GM12892 (cell line): ENCODE measurements around the gene TSPEAR.

Experiments
- DNase-seq: peaks from one replicate; pipeline ENCODE4 v3.0.0; 2011; ENCODE audit not compliant: insufficient read length
- FAIRE-seq: peaks from 2 replicates; lab custom pipeline; 2011; peaks lifted over from hg19 to GRCh38; lab: Jason Lieb, UNC
- POLR2A ChIP-seq: IDR thresholded peaks from 2 replicates; pipeline ENCODE4 v1.6.1; 2011; ENCODE audit warnings: low read depth, low read length, control low read depth
- POLR2AphosphoS5 ChIP-seq: IDR thresholded peaks from 2 replicates; pipeline ENCODE4 v1.6.1; 2011; ENCODE audit warnings: low read depth, low read length, control low read depth
- TAF1 ChIP-seq: IDR thresholded peaks from 2 replicates; pipeline ENCODE4 v1.6.1; 2011; ENCODE audit warnings: low read depth, mild to moderate bottlenecking, control low read depth, low read length, borderline replicate concordance

The TSPEAR gene

GRCh38 chr21:44619886-44620285 lies 91.5 kb downstream of the TSPEAR start:
- TF ChIP-seq TAF1, result no peak
- no peak for TF ChIP-seq POLR2AphosphoS5
- no peak for DNase-seq
- no peak for FAIRE-seq

- no peak for DNase-seq
- no peak for TF ChIP-seq TAF1
- no peak for TF ChIP-seq POLR2A
- TF ChIP-seq POLR2AphosphoS5, result no peak
- FAIRE-seq, result no peak
These were observed 92.5 kb downstream of the TSPEAR start for GRCh38 chr21:44618909-44619308.

- FAIRE-seq, result no peak
- no peak for DNase-seq
- TF ChIP-seq POLR2AphosphoS5 (no peak), TAF1 (no peak), POLR2A (no peak)
These were observed 92.9 kb downstream of the TSPEAR start for GRCh38 chr21:44618504-44618903.

GRCh38 chr21:44617071-44617501 lies 94.3 kb downstream of the TSPEAR start:
- DNase-seq (no peak), FAIRE-seq (no peak)
- TF ChIP-seq TAF1 (no peak), POLR2AphosphoS5 (no peak), POLR2A (no peak)

- TF ChIP-seq POLR2AphosphoS5 (no peak), POLR2A (no peak), TAF1 (no peak)
- FAIRE-seq (no peak), DNase-seq (no peak)
These were observed 94.8 kb downstream of the TSPEAR start for GRCh38 chr21:44616591-44616926.

- DNase-seq (no peak), FAIRE-seq (no peak)
- TF ChIP-seq POLR2AphosphoS5 (no peak), POLR2A (no peak), TAF1 (no peak)
These were observed 95.3 kb downstream of the TSPEAR start for GRCh38 chr21:44615911-44616590.

- no peak for FAIRE-seq
- TF ChIP-seq POLR2AphosphoS5, result no peak
- TF ChIP-seq POLR2A, result no peak
- no peak for TF ChIP-seq TAF1
- no peak for DNase-seq
These were observed 95.9 kb downstream of the TSPEAR start for GRCh38 chr21:44615466-44615865.

GRCh38 chr21:44614961-44615391 lies 96.4 kb downstream of the TSPEAR start:
- no peak for TF ChIP-seq POLR2A
- TF ChIP-seq TAF1, result no peak
- no peak for TF ChIP-seq POLR2AphosphoS5
- FAIRE-seq (no peak), DNase-seq (no peak)

GRCh38 chr21:44614161-44614631 lies 97.2 kb downstream of the TSPEAR start:
- DNase-seq, result no peak
- no peak for FAIRE-seq
- TF ChIP-seq TAF1 (no peak), POLR2AphosphoS5 (no peak), POLR2A (no peak)

GRCh38 chr21:44613386-44614155 lies 97.8 kb downstream of the TSPEAR start:
- FAIRE-seq (no peak), DNase-seq (no peak)
- TF ChIP-seq TAF1 (no peak), POLR2AphosphoS5 (no peak), POLR2A (no peak)

- no peak for TF ChIP-seq TAF1
- TF ChIP-seq POLR2AphosphoS5, result no peak
- DNase-seq, result no peak
- FAIRE-seq, result no peak
These were observed 98.6 kb downstream of the TSPEAR start for GRCh38 chr21:44612669-44613229.

GRCh38 chr21:44612029-44612486 lies 99.3 kb downstream of the TSPEAR start, which contains the start of gene KRTAP10-8:
Gene KRTAP10-8 (plus strand): TSS chr21:44612079. CDS start chr21:44612101, 22 bp downstream.
- TF ChIP-seq POLR2A (no peak), TAF1 (no peak), POLR2AphosphoS5 (no peak)
- FAIRE-seq, result no peak
- no peak for DNase-seq
